Smooth muscle cell (in vitro differentiated cells): ENCODE measurements around the gene GGT1. TPM values are rescaled to one million over a fixed set of nuclear protein-coding genes. Genes with fewer than 3 reads are reported as not detected.

ENCODE experiments used
- DNase-seq: peaks from one replicate; lab custom pipeline; 2025; ENCODE audit not compliant: unreplicated experiment; lab: John Stamatoyannopoulos, UW
- H2AFZ ChIP-seq: fragments of 200-600 bp; sonication (generic); 2 replicates; pipeline ENCODE4 v1.6.0; 2016; ENCODE audit warnings: antibody characterized with exemption, low read depth, mild to moderate bottlenecking
- H3F3A ChIP-seq: fragments of 200-600 bp; sonication (generic); 2 replicates; pipeline ENCODE4 v1.6.0; 2017; ENCODE audit warnings: antibody characterized with exemption, low read depth
- H3K27ac ChIP-seq: fragments of 200-600 bp; sonication (generic); 2 replicates; pipeline ENCODE4 v1.5.1; 2016; ENCODE audit warnings: low read depth, mild to moderate bottlenecking
- H3K27me3 ChIP-seq: fragments of 200-600 bp; sonication (generic); 2 replicates; pipeline ENCODE4 v1.6.1; 2016; ENCODE audit warnings: low read depth, mild to moderate bottlenecking
- H3K36me3 ChIP-seq: fragments of 200-600 bp; sonication (generic); 2 replicates; pipeline ENCODE4 v1.5.1; 2016; ENCODE audit warnings: low read depth
- H3K4me1 ChIP-seq: fragments of 200-600 bp; sonication (generic); 2 replicates; pipeline ENCODE4 v1.5.1; 2016; ENCODE audit warnings: low read depth
- H3K4me2 ChIP-seq: fragments of 200-600 bp; sonication (generic); 2 replicates; pipeline ENCODE4 v1.6.0; 2016; ENCODE audit warnings: mild to moderate bottlenecking
- H3K4me3 ChIP-seq: fragments of 200-600 bp; sonication (generic); 2 replicates; pipeline ENCODE4 v1.5.1; 2016; ENCODE audit warnings: mild to moderate bottlenecking
- H3K79me2 ChIP-seq: fragments of 200-600 bp; sonication (generic); 2 replicates; pipeline ENCODE4 v1.6.0; 2016; ENCODE audit warnings: low read depth, mild to moderate bottlenecking
- H3K9ac ChIP-seq: fragments of 200-600 bp; sonication (generic); 2 replicates; pipeline ENCODE4 v1.6.0; 2016; ENCODE audit warnings: low read depth
- H3K9me3 ChIP-seq: fragments of 200-600 bp; sonication (generic); replicated peaks from 2 replicates; pipeline ENCODE4 v1.5.1; 2016; ENCODE audit warnings: low read depth
- H4K20me1 ChIP-seq: fragments of 200-600 bp; sonication (generic); 2 replicates; pipeline ENCODE4 v1.6.0; 2016; ENCODE audit warnings: low read depth
- CTCF ChIP-seq: fragments of 200-600 bp; sonication (generic); IDR thresholded peaks from 2 replicates; pipeline ENCODE4 v1.5.1; 2017; ENCODE audit warnings: borderline replicate concordance, mild to moderate bottlenecking, antibody characterized with exemption; ENCODE audit not compliant: insufficient read depth, poor library complexity, severe bottlenecking
- WGBS: methylation state at CpG from one replicate; pipeline ENCODE4 v1.1.7; 2016; ENCODE audit warnings: low lambda C conversion rate; 5-methylcytosine and 5-hydroxymethylcytosine counted together
- polyA plus RNA-seq: library from polyadenylated mRNA; unstranded; fragments of >200 nt; fragmentation: Nextera tagmentation; extraction: Ambion mirVana; gene quantifications from 2 replicates; pipeline ENCODE4 v1.2.1, GENCODE V29; 2016
- total RNA-seq: library from RNA; depleted of rRNA; stranded (reverse); fragments of >200 nt; gene quantifications from 2 replicates; pipeline ENCODE4 v1.2.3, GENCODE V29; 2014

The GGT1 gene
- total and polyA plus RNA-seq, 2 experiments from 2014 or later, result 28.4 to 55.5 TPM

- 98% methylated on average over 12 of the region's 12 CpGs for WGBS
- Histone ChIP-seq H2AFZ (no peak overlapping the region), H3K4me2 (no peak overlapping the region), H3K4me1 (peaks cover 8% of the 10 kb centered on the region), H3K4me3 (no peak overlapping the region), H3K9me3 (no peaks in the 10 kb centered on the region), H4K20me1 (no peaks in the 10 kb centered on the region), H3K79me2 (no peaks in the 10 kb centered on the region), H3K27ac (no peak overlapping the region), H3K27me3 (no peaks in the 10 kb centered on the region), H3K36me3 (no peaks in the 10 kb centered on the region), H3F3A (no peaks in the 10 kb centered on the region), H3K9ac (no peak overlapping the region)
- no peak for DNase-seq
- no peak for TF ChIP-seq CTCF
Observed at GRCh38 chr22:24590596-24591173, 12.3 kb upstream of the GGT1 start.

DNA sequence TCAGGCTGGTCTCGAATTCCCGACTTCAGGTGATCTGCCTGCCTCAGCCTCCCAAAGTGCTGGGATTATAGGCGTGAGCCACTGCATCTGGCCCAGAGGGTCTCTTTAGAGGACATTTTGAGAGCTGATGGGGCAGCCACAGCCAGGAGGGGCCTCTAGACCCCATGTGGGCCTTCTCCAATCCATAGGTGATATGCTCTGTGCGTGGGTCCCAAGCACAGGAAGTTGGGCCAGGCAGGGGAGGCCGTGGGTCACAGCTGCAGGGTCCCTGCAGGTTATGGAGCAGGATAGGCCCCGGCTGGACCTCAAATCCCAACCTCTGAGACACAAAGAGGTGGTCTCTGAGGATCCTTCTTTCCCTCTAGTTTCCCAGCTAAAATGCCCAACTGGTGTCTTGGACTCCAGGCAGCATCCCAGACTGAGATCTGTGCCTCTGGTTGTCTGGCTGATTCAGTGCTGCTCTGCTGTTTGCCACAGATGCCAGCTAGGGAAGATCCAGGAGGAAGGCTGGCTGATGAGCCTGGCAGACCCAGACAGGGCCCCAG lies 11.6 kb upstream of the GGT1 start:
- H2AFZ ChIP-seq, result no peak overlapping the region
- no peak overlapping the region for H3K4me3 ChIP-seq
- H4K20me1 ChIP-seq, result no peaks in the 10 kb centered on the region
- no peak overlapping the region for H3K9ac ChIP-seq
- no peak overlapping the region for H3K27ac ChIP-seq
- no peaks in the 10 kb centered on the region for H3K79me2 ChIP-seq
- H3F3A ChIP-seq, result no peaks in the 10 kb centered on the region
- H3K36me3 ChIP-seq, result no peaks in the 10 kb centered on the region
- WGBS, result 88% methylated on average over 6 of the region's 6 CpGs
- no peaks in the 10 kb centered on the region for H3K27me3 ChIP-seq
- H3K9me3 ChIP-seq, result no peaks in the 10 kb centered on the region
- no peak overlapping the region for H3K4me2 ChIP-seq
- H3K4me1 ChIP-seq, result peaks cover 8% of the 10 kb centered on the region
- TF ChIP-seq CTCF, result no peak
- DNase-seq, result no peak

DNA sequence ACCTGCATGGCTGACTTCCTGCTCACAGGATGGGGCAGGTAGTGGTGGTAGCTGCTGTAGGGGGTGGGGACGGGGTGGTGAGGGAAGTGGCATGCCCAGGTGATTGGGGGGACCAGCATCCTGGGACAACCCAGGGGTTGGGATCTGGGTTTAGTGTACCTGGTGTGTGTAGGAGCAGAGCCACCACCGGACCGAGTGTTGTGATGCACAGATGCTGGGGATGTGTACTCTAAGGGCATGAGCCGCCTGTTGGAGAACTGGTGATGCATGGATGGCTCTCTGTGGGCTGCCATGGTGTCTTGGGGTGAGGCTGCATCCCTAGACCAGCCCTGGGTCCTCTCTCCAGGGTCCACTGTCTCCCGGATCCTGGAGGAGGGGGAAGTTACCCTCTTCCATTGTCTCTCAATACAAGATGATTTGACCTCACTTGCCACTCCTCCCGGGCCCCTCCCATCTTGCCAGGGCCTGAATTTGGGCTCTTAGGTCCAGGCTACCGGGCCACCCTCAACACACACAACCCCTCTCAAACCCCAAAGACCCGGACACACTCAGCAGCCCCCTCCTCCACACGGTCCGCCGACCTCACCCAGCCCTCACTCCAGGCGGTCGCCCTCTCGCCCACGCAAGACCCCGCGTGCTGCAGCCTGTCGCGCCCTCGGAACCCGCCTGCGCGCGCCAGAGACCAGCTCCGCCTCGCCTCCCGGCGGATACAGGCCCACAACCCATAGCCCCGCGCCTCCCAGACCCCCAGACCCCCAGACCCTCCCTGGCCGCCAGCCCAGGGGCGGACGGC lies 10.7 kb upstream of the GGT1 start:
- peak overlapping the region; percentile 96 for H3K4me2 ChIP-seq
- H3K27ac ChIP-seq, result no peak overlapping the region
- H3K79me2 ChIP-seq, result no peaks in the 10 kb centered on the region
- TF ChIP-seq CTCF, result no peak
- no peaks in the 10 kb centered on the region for H3K36me3 ChIP-seq
- H3K4me1 ChIP-seq, result peaks cover 8% of the 10 kb centered on the region
- 13% methylated on average over 29 of the region's 33 CpGs for WGBS
- H3K27me3 ChIP-seq, result no peaks in the 10 kb centered on the region
- H3K9me3 ChIP-seq, result no peaks in the 10 kb centered on the region
- DNase-seq, result no peak
- H3K4me3 ChIP-seq, result peak overlapping the region; percentile 78
- H3K9ac ChIP-seq, result no peak overlapping the region
- no peaks in the 10 kb centered on the region for H3F3A ChIP-seq
- H2AFZ ChIP-seq, result peak overlapping the region; percentile 51
- H4K20me1 ChIP-seq, result no peaks in the 10 kb centered on the region
